Stimulated activated naive CD4-positive, alpha-beta T cell treated with Interleukin-2 at 50 U/mL for 16 hours (primary cell): Measurements from ENCODE around the gene FANCC.

ENCODE experiments used
- DNase-seq: peaks from one replicate; lab custom pipeline; 2025; lab: John Stamatoyannopoulos, UW

Gene FANCC

DNA sequence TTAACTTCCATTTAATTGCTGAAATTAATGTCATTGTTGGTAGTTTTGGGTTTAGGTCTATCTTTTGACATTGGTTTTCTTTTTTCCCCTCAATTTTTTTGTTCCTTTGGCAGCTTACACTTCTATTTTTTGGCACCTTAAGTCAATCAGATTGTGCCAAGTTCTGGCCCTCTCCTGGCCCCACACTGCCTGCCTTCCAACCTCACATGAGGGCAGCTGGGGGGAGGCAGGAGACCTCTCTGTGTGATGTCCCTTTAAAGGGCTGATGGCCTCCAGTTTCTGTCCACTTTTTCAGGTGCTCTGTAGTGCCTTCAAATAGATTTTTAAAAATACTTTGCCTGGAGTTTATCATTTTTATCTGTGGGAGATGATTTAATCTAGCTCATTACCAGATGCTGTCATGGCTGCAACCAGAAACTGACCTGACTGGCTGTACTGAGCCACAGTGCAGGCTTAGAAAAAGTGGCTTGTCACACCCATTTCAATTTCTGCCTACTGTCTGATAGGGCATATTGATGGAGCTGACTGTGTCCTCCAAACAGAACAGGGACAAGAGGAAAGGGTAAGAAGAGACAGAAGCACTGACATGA lies 196.6 kb downstream of the FANCC start:
- no peak for DNase-seq

DNA sequence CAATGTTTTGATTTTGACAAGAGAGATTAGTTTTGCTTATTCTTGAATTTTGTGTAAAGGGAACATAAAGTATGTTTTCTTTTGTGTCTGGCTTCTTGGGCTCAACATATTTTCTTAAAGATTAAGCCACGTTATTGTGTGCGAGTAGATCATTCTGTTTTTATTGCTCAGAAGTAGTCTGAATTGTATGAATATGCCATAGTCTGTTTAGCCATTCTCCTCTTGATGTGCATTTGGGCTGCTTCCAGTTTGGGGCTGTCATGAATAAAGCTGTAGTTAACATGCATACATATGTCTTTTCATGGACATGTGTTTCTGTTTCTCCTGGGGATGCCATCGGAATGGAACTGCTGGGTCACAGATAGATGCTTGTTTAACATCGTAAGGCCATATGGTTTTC lies 198.9 kb downstream of the FANCC start:
- no peak for DNase-seq

GRCh38 chr9:95116808-95117204 lies 200.7 kb downstream of the FANCC start:
- no peak for DNase-seq

DNA sequence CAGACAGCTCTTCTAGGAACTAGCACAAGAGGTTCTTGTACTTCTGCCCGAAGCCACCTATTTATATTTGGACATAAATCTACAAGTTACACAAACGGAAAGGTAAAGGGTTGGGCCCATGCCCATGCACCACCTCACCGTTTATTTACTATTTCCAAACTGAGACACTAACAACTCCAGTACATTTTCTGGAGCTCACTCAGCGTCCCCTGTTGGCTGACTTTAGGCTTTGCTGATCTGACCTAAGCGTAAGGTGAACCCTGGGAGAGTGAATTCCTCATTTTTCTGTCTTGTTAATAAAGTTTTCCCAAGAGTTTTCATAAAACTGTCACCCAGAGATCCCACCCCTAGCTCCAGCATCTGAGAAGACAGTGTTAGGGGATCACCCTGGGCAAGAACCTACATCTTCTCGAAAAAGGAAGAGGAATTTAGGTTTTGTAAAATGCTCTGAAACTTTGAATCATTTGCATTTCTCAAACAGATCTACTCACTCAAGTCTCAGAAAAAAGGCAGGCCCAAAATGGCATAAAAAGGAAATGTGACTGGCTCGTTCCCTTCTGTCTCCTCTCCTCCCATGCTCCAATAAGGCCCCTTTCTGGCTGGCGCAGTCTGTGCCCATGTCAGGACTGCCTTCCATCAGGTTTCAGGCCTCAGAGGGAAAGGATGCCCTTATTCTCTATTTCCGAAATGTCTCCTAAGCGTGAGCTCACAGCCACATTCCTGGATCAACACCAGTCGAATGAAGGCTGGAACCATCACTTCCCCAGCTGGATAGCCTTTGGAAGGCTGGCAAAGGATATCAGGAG lies 201.3 kb downstream of the FANCC start:
- DNase-seq: no peak

GRCh38 chr9:95115104-95115503 lies 202.4 kb downstream of the FANCC start:
- DNase-seq: no peak

GRCh38 chr9:95112436-95113280 lies 204.9 kb downstream of the FANCC start:
- DNase-seq: no peak

DNA sequence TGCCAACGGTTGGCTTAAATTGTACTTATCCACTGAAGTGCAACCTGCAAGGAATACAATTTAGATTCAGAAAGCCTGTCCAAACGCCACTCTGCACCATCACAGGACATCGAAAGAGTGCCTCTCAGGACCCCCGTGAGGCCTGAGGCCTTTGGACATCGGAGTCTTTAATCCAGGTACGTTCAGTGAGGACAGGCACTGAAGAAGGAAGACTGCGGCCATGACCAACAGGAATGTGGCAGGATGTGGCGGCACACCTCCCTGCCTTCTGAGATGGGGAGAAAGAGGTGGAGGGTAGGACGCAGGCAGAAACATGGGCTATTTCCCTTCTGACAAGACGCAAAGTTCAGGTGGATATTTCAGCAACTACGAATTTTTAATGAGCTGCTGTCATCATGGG lies 205.8 kb downstream of the FANCC start:
- DNase-seq: no peak

DNA sequence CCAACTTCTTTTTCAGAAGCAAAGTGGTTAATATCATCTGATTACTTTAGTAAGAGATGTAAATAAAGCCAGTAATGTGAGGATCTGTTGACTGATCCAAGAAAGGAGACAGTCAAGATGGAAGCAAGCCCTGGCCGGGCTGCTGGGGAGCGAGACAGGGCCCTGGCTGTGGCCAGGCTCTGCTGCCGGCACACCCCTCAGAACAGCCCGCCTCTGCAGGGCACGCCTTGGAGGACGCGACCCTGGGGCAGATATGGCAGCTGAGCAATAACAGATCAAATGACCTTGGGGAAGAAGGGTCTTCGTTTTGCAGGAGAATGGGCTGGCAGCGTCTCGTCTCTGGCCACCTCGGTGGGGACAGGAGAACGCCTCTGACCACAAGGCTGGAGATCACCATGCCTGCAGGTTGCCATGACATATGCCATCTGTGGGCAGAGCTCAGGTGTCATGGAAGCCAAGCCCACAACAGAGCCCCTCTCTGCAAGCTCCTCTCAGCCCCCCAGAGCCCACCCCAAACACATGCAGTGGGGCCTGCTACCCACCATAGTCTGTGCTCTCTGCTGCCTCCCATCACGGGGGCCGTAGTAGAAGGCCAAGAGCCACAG lies 206.5 kb downstream of the FANCC start:
- DNase-seq: no peak

DNA sequence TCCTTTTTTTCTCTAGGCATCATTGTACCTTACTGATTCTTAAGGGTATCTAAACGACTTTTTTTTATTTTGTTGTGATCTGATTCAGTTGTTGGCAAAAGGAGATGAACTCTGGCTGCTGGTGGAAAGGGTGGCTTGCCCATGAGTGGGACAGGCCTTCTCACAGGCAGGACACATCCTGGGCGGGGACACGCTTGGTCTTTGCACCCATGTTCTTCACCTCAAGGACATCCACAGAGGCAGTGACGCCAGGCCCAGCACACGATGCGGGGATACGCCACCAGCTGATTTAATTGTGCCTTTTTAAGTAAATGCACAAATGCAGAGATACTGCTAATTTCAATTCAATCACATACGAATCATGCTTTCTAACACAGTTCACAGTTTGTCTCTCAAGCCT lies 208.1 kb downstream of the FANCC start:
- DNase-seq: no peak

- no peak for DNase-seq
Observed at GRCh38 chr9:95108777-95109176, 208.7 kb downstream of the FANCC start.

DNA sequence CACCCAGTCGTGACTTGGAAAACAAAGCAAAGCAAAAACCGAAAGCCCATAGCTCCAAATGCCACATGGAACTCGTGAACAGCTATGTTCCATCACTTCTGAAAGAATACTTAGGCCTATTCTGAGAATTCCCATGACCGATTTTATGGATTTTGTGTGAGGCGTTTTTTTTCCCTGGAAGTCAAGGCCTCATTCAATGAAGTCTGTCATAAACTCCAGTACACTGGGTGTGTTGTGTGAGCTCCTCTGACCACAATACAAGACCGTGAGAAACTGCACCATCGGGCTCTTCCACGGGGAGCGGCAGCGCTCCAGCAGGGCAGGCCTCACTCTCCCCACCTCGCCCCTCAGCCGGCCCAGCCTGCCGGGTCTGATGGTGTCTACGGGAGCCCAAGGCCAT lies 209.5 kb downstream of the FANCC start:
- no peak for DNase-seq

GRCh38 chr9:95107001-95107749 lies 210.3 kb downstream of the FANCC start:
- DNase-seq: no peak

GRCh38 chr9:95105519-95106287 lies 211.8 kb downstream of the FANCC start:
- no peak for DNase-seq

GRCh38 chr9:95104980-95105379 lies 212.5 kb downstream of the FANCC start:
- no peak for DNase-seq

- DNase-seq: no peak
Observed at GRCh38 chr9:95104581-95104960, 212.9 kb downstream of the FANCC start.

DNA sequence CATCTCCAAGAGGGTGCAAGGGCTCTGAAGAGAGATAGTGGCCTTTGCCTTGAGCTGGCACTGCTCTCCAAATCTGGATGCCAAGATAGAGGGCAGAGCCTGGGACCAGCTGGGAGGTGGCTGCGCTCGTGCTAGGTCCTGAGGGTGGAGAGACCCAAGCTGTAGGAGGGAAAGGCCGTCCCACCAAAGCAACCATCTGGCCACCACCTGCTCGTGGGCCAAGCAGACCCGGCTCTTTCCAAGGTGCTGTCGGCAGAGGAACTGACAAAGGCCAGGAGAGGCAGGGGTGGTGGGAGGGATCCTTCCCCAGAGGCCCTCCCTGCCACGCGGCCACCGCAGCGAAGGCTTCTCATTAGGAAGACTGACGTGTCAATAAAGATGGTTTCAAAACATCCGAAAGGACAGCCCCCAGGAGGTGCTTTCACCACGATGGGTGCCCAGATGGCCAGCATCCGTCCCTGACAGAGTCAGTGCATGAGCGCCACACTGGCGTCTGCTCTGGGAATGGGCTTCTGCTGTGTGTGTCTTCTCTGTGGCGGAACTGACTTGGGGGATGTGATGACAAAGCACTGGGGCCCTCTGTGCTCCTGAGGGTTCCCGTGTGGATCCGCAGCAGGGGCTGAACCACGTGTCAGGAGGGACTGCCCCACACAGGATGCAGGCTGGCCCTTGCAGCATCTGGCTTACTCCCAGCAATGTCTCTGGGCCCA lies 213.5 kb downstream of the FANCC start:
- DNase-seq: no peak

GRCh38 chr9:95103281-95103771 lies 214.2 kb downstream of the FANCC start:
- no peak for DNase-seq

DNA sequence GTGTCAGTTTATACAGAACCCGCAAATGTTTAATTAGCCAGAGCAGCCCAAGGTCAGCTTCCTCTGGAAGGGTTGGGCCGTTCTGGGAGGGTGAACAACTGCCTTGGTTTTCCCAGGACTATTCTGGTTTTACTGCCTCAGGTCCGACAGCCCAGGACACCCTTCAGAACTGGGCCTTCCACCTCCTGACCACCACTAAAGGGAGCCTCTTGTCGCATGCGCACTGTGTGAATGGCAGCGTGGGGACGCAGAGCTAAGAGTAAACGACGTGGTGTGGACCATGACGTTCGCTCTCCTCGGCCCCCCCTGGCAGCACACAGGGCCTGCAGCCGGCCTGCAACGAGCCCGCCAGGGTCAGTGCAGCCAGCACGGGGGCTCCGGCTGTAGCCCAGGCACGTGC lies 214.9 kb downstream of the FANCC start:
- no peak for DNase-seq

DNA sequence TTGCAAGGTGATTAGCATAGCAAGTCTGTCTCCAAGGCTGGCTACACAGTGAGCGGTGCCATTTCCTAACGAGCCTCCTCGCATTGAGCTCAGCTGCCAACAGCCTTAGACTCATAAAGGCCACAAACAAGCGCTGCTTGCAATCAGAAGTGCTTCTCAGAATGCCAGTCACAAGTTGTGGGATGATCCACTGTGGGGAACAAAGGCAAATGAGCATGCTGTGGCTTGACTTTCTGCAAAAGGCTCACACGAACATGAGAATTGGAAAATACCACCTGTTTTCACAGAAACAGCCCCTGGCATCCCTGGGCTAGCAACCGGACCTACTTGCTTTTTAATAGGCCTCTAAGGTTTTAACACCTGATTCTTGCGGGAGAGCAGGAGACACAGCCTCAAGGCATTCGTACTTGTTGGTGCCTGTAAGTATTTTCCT lies 215.5 kb downstream of the FANCC start:
- DNase-seq: no peak

DNA sequence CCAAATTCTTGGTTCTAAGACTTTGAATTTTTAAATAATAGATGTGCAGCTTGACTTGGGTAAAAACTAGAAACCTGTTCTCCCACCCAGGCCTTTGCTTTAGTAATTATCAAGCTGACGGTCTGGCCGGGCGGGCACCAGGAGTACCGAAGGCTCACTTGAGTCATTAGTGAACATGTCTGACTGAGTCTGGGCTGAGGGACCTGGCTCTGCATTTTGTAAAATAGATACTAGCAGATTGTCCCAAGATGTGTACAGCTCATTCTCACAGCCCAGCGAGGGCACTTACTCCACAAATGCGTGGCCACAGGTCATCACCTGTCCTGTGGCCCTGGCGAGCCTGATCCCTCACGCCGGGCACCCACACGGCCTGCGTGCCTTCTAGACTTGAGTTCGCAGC lies 216.2 kb downstream of the FANCC start:
- DNase-seq: no peak
